SIG-M5 treated with dmso at 0.1 percent for 504 hours (cell line): ENCODE results near the gene LACTBL1.
"Not testable (repeated sequence)": the region's sequence is repeated elsewhere in the genome, so short reads cannot be mapped to it uniquely, and the experiment has no call there.

Experiments
- DNase-seq: peaks from one replicate; lab custom pipeline; 2025; ENCODE audit not compliant: unreplicated experiment; lab: John Stamatoyannopoulos, UW

Gene LACTBL1

DNA sequence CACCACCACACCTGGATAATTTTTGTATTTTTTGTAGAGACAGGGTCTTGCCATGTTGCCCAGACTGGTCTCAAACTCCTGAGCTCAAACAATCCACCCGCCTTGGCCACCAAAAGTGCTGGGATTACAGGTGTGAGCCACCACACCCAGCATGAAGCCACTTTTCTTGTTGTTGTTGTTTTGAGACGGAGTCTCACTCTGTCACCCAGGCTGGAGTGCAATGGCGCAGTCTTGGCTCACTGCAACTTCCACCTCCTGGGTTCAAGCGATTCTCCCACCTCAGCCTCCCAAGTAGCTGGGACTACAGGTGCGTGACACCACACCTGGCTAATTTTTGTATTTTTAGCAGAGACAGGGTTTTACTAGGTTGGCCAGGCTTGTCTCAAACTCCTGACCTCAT lies 27.5 kb downstream of the LACTBL1 start:
- DNase-seq = not testable (repeated sequence)

DNA sequence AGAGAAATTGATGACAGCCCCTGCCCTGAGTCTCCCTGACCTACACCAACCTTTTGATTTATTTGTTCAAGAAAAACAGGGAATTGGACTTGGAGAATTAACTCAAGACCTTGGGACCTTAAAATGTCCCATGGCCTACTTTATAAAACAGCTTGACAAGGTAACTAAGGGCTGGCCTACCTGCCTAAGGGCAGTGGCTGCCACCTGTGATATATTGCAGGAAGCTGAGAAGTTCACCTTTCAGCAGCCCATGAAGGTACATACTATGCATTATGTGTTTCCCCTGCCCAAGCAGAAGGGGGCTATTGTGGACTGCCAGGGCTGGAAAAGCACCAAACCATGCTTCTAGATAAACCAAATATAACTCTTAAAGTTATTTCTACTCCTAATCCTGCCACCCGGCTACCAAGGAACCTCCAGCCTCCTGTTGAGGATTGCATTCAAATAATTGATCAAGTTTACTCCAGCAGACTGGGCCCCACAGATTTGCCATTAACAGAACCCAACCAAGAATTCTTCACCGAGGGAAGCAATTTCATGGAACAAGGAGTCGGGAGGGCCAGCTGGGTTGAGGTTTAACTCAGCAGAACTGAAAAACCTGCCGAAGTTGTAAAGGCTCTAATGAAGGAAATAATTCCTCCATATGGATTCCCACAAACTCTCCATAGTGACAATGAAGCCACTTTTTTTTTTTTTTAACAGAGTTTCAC lies 28.2 kb downstream of the LACTBL1 start:
- no peak for DNase-seq

DNA sequence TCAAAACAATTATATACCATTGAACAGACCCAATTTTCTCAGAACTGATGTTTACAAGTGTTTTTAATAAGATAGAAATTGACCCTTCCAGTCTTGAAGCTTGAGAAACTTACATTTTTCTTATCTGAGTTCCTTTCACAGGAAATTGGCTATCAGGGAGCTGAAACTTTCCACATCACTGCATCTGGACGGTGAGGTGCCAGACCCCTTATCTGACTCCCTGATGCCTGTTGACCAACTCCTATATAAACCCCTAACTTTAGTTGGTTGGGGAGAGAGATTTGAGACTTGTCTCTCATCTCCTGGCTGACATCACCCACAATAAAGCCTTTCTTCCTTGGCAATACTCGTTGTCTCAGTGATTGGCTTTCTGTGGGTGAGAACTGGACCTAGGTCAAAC lies 31.4 kb downstream of the LACTBL1 start:
- no peak for DNase-seq

DNA sequence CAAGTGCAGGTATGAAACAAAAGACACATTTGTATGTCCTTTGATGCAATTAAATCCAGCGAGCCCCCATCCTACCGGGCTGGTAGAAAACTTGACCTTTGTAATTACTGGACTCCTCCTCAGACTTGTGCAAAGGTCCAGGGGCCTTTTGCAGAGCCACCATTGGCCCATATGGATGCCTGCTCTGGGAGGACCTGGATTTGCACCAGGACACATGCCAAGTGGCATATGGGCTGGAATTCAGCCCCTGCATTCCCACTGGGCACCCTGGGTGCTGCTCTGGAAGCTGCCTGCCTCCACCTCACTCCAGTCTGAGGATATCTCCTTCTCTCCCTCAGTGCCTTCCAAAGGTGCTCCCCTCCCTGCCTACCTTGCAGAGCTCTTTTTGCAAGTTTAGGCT lies 36.0 kb downstream of the LACTBL1 start:
- DNase-seq = no peak

DNA sequence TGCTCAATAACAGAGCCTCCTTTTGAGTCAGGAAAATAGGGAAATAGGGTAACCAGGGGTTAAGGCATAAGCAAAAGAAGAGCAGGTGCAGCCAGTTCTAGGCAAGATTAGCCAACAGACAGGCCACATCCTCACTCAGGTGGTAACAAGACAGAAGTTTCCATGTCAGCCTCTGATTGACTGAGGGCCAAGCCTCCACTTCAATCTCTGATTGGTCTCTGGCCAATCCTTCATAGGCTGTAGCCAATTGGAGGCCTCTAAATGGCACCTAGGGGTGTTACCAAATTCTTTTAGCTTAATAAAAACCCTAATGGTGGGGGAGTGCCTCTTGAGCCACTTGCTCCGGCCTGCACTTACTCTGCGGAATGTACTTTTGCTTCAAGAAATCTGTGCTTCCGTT lies 37.2 kb downstream of the LACTBL1 start:
- DNase-seq = no peak

DNA sequence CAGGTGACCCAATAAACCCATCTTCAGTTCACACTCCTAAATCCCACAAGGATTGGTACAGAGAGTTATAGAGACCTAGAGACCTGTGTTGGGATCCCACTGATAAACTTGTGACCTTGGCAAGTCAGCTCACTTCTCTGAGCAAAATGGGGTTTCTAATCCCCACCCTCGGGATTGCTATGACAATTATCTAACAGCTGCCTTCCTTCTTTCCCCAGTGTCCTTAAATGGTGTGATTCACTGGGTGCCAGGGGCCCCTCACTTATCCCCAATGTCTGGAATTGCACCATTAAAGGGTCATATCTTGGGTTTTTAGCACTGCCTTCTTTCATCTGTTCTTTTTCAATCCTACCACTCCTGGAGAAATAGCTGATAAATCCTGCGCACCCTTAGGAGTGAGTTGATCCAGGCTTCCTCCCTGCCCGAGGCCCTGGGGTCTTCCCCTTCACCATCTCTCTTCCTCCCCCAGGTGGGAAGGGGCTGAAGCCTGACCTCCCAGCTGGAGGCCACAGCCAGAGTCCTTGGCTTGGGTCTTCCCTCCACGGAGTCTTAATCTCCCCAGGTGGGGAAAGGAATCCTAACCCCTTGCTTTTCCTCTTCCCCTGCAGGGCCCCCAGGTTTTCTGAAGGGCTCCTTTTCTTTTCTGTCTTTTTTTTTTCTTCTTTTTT lies 39.7 kb downstream of the LACTBL1 start:
- DNase-seq = no peak

DNA sequence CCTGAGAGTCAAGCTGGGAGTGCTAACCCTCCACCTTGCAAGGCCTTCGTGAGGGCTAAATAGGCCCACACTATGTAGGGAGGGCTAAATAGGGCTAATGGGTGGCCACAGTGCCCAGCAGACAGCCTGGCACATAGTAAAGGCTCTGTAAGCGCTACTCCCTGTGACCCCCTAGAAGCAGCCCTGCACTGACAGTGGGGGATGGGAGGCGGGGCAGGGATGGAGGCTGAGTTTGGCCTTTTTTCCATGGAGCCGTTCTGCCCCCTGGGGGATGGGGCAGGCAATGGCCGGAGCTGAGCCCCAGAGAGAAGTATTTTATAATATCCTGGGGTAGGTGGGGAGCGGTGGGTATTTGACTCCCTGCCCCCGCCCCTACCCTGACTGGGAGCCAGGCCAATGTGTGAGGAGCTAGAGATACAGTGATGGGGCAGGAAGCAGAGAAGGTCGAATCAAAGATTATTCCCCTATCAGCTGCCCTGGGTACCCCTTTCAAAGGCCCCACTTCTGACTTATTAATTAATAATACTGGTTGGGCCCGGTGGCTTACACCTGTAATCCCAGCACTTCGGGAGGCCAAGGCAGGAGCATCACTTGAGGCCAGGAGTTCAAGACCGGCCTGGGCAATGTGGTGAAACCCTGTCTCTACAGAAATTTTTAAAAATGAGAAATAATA lies 42.3 kb downstream of the LACTBL1 start:
- DNase-seq = peak; percentile 30

DNA sequence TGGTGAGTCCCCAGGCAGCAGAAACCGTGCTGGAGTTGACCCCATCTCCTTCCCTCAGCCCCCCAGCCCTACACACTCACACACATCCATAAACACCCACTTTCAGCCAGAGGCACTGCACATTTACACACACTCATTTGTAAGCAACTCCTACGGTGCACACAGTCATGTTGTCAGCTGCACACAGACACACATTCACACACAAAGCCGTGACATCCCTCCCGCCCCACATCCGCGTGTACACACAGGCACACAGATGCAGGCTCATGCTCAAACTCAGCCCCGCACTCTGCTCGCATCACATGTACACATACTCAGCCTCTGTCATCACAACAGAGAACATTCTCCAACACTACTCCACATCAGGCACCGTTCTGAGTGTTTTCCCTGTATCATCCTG lies 47.6 kb downstream of the LACTBL1 start:
- no peak for DNase-seq

DNA sequence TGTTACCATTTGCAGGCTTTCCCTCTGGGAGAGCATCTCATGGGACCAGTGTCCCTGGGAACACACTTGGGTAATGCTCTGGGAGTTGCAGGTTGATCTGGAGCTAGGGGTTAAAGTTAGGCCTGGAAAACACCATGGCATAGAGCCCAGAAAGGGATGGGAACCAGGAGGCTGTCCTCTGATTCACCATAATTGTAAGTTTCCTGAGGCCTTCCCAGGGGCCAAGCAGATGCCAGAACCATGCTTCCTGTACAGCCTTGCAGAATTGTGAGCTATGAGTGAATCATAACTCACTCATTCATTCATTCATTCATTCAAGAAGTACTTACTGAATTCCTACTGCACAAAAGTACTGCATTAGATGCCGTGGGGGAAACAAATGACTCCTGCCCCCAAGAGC lies 50.0 kb downstream of the LACTBL1 start:
- DNase-seq = no peak

DNA sequence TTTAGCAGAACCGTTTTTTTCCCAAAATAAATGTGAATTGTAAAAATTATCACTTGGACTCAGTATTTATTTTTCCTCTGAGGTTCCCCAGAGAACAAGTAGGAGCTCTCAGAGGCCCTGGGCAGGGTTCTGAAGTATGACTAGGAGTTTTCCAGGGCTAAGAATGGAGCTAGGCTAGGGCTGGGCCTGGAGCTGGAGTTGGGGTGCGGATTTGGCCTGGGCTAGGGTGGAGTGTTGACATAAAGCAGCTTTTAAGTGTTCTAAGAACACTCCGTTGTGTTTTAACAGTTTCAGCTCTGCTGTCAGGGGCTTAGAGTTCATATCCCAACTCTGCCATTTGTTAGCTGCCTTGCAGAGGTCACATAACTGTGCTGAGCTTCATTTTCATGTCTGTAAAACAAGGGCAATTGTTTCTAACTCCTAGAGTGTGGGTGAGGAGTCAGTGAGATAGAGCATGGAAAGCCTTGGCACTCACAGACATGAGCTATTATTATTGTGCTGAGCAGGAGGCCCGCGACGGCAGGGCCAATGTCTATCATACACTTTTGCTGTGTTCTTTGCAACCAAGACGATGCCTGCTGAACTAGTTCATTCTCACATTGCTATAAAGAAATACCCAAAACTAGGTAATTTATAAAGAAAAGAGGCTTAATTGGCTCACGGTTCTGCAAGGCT lies 51.1 kb downstream of the LACTBL1 start:
- no peak for DNase-seq

DNA sequence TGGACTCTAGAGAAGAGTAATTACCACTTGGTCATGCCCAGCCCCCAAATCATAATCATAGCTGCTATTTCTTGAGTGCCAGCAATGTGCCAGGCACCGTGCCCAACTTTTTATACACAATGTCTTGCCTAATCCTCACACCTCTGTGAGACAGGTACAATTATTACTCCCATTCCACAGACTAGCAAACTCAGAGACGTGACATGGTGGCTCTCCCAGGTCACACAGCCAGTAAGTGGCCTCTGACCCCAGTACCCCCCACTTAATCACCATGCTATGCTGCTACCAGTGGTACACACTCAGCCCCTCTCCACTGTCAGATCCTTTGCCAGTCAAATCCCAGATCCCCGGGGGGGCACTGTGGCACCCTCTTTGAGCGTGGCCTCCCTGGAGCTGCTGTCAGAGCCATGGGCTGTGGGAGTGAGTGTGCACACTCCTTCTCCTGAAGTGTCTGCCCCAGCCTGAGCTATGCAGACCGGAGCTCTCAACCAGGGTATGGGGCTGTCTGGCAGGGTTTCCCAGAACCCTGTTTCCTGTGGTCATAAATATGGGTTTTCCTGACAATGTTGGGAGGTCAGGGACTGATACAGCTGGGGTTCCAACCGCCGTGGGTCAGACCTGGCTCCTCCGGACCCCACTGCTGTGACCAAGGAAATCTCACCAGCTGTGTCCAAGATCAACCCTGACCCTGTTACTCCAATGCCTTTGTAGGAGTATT lies 51.8 kb downstream of the LACTBL1 start:
- no peak for DNase-seq

DNA sequence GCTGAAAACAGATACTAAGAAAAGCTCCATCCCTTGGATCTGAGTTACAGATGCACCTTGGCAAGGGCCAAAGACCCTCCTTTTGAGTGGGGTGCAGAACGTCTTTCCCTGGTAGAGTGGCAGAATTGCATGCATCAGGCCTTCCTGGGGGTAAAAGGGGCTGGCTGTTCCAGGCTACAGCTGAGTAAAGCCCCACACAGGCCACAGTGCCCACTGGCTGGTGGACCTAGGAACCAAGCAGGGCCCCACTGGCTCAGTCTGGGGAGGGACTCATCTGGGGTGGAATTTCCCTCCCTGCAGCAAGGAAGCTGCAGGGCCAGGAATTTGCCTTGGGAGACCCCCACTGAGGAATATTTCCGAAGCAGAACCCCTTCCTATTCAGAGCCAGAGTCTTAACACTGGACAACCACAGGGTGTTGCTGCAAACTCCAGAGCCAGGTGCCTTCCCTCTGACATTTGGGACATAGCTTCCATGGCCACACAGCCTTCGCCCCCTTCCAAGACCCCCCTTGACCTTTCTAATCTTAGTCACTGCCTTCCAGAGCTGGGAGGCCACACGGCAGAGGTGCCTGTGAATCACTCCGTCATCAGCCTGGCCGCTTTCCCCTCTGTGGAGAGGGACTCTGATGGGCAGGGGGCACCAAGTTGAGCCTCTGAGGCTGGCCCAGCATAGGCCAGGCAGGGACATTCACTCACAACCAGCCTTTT lies 52.5 kb downstream of the LACTBL1 start:
- DNase-seq = no peak

DNA sequence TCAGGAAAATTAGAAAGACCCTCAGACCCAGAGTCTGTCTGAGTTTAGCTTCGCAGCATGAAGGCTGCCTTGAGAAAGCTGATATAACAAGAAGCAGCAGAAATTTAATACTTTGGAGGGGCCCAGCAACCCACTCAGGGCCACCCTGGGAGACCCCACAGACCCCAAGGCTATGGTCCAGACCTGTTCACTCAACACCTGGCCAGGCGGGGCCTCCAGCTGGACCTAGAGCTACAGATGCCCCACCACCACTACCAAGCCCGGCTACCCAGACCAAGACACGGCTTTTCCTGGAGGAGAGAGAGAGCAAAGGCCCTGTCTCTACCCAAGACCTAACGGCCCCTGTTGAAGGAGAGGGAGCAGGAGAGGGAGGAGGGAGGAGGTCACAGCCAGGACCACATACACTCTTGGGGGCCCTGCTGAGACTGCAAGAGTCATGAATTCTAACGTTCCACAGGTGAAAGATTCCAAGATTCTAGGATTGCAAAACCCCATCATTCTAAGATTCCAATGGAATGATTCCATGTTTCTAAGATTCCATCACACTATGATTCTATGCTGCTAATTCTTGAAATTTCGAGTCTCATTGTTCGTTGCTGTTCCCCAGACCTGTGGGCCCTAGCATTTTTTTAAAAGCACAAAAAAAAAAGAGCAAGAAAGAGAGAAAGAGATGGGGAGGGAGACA lies 53.2 kb downstream of the LACTBL1 start:
- DNase-seq = no peak

DNA sequence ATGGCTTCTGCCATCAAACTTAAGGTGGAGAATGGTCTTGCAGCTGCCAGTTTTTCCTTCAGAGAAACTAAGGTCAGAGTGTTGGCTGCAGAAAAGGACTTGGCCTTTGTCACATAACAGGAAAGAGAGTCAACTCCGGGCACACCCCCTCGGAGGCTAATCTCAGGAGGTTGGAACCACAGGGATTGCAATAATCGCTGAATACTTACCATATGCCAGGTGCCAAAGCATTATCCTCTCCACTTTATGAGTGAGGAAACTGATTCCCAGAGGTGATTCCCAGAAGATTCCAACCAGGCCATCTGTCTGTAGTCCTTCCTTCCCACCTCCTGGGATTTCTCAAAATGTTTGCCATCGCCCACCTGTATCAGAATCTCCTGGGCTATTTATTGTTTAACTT lies 54.0 kb downstream of the LACTBL1 start:
- DNase-seq = no peak

DNA sequence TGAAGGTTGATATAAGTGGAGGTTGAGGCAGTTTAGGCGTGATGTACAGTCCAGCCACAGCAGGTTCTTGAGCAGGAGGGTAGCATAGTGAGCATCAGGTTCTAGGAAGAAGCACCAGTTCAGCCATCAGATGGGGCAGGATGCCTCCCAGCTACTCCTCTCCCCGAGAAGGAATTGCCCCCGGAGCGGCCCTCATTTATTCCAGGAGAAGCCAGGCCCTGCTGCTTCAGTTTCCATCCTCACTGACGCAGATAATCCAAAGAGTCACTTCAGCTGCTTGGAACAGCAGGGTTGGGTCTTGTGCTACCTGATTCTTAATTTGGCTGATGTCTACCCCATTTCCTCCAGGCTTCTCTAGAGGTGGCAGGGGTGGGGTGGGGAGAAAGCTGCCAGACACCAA lies 54.7 kb downstream of the LACTBL1 start:
- DNase-seq = no peak

DNA sequence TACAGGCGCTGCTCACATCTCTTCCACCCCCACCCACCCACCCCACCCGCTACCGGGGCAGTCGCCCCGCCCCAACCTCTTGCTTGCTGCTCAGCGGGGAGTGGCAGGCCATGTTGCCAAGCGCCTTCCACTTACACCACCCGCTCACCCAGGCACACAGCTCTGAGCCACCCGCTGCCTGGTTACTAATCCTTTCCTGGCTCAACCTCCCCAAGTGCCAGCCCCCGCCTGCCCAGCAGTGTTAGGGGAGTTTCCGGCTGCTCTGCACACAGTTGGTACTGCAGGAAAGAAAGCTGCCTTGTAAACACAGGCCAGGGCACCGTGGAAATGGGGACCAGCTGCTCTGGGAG lies 56.2 kb downstream of the LACTBL1 start:
- no peak for DNase-seq

DNA sequence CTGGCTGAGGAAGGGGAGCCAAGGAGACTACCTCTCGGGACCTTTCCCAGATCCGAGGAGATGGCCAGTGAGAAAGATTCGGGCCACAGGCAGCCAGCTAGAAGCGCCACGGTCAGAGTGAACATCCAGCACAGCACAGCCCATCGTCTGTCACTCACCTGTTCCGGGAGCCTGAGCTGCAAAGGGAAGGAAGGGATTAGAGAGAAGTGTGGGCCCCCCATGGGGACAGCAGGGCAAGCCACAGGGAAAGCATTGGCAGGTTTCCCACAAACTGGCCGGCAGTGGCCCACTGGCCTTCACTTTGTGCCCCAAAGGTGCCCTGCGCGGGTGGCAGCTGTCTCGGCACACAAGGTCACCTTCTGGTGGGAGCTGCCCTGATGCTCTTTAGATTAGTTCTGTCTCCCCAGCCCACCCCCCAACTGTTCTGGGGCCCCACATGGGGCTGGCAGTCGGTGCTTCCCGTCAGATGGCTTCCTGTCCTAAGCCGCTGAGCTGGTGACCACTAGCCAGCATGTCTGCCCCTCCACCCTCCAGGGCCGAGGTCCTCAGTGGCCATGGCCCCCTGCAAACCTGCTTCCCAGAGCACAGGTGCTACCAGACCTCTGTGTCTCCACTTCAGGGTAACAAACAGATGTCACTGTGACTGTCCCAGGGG lies 56.7 kb downstream of the LACTBL1 start:
- DNase-seq = no peak

DNA sequence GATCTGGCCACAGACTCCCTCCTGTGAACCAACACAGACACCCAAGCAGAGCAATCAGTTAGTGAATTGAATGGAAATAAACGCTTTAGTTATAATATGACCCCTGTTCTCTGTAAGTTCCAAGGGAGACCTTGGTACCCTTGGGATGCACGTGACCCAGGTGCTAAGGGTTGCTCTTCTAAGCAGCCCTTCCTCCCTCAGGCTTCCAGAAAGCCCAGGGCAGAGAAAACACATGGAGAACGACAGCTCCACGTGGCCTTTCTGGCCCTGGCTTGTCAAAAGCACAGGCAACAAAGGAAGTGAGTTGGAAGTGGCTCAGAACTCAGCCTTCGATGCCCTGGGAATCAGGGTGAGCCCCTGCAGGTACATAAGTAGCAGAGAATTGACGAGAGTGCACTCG lies 57.4 kb downstream of the LACTBL1 start:
- DNase-seq = no peak

DNA sequence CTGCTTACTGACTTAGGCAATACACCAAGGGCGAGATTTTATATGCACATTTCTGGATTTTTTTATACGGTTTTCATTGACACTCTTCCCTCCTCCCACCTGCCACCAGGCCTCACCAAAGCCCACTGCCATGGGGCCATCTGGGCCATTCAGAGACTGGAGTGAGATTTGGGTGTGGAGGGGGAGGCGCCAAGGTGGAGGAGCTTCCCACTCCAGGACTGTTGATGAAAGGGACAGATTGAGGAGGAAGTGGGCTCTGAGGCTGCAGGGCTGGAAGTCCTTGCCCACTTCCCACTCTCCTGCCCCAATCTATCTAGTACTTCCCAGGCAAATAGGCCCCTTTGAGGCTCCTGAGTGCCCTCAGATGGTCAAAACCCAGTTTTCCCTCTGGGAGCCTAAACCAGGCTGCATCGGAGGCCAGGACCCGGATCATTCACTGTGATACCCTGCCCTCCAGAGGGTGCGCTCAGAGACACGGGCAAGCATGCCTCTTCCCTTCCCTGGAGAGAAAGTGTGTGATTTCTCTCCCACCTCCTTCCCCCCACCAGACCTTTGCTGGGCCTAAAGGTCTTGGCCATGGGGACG lies 57.9 kb downstream of the LACTBL1 start:
- no peak for DNase-seq
